HK-2 (cell line): ENCODE data around the gene FAM184B.

Experiments
- DNase-seq: peaks from one replicate; pipeline ENCODE4 v3.0.0-alpha.2; 2018; ENCODE audit not compliant: unreplicated experiment

Gene FAM184B

DNA sequence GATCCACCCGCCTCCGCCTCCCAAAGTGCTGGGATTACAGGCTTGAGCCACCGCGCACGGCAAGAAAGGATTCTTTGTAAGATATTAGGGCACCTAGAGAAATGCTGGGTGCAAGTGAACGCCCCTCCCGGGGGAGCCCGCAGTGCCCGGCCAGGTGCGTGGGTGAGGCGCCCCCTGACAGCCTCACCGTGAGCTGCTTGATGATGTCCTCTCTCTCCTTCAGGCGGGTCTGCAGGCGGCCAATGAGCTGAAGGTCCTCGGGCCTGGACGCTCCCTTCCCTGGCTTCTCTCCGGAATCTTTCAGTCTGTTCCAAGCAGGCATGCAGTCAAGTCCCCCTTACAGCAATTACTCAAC, 145.1 kb downstream of the FAM184B start:
- no peak for DNase-seq

DNA sequence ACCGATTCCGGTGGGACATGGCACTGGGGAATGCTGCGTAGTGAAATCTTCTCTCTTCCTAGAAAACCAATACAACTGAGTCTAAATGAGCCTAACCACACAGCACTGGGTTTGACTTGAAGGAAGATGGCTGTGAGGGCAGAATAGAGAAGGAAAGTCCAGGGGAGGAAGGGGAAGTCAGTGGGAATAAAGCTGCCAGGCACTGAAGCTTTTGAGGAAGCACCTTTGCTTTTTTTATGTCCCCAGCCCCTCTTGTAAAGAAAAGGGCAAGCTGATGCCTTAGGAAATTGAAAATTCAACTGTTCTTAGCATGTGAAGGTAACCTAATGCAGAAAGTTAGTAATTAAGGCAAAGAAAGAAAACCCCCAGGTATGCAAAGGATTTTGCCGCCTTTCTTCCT, 146.4 kb downstream of the FAM184B start:
- no peak for DNase-seq

DNA sequence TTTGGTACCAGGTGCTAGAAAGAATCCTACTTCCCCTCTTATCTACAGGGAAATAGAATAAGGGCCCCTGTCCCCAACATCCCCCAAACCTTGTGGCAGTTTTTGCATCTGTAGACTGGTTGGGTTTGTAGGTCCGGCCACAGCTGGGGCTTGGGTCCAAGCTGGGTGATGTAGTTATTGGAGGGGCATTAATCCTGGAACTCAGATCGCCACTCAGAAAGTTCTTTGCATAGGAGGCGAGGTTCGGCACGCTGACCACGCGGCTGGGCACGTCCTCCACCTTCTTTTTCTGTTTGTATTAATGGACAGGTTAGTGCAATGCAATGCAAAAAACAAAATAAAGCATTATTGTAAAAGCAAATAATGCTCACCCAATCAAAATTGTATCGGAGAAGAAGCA, 147.8 kb downstream of the FAM184B start:
- DNase-seq, result no peak

DNA sequence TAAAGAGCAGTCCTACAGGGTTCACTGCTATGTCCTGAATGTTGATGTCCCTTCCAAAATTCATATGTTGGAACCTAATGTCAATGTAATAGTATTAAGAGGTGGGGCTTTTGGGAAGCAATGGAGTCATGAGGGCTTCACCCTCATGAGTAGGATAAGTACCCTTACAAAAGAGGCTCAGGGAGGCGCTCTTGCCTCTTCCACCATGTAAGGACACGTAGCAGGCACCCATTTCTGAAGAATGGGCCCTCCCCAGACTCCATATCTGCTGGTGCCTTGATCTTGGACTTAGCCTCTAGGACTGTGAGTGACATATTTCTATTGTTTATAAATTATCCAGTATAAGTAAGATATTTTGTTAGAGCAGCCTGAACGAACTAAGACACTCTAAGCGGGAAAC, 151.2 kb downstream of the FAM184B start:
- no peak for DNase-seq

DNA sequence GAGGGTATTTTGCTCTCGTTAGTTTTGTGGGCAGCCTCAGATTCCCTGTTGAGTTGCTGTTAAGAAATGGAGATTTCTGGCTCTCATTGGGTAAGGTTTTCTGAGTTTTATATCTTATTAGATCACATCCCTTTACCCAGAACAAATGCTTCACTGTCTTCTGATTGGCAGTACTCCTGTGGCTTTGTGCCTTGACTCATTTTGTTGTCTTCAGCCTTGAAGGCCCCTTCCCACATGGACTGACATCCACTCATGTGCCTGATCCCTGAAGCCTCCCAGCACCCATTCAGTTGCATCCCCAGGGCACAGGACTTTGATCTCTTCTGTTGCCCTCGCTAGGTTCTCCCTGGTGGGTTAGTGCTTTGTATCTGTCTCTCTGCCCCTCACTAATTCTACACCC, 156.6 kb downstream of the FAM184B start:
- DNase-seq, result no peak

DNA sequence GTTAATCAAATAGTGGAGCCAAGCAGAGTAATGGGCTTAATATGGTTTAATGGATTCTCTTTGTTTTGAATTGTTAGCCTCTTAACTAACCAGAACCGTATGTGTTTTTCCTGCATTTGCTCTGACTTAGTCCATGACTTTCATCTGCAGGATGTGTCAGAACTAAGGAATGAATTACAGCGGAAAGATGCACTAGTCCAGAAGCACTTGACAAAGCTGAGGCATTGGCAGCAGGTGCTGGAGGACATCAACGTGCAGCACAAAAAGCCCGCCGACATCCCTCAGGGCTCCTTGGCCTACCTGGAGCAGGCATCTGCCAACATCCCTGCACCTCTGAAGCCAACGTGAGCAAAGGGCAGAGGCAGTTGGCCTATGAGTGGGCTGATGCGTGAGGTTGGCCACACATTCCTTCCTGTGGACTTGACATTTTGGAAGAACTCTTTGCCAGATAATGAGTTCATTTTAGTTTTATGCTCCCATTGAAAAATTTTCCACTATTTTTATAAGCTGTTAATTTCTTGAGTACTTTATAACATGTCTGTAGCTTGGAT, 157.9 kb downstream of the FAM184B start:
- no peak for DNase-seq

DNA sequence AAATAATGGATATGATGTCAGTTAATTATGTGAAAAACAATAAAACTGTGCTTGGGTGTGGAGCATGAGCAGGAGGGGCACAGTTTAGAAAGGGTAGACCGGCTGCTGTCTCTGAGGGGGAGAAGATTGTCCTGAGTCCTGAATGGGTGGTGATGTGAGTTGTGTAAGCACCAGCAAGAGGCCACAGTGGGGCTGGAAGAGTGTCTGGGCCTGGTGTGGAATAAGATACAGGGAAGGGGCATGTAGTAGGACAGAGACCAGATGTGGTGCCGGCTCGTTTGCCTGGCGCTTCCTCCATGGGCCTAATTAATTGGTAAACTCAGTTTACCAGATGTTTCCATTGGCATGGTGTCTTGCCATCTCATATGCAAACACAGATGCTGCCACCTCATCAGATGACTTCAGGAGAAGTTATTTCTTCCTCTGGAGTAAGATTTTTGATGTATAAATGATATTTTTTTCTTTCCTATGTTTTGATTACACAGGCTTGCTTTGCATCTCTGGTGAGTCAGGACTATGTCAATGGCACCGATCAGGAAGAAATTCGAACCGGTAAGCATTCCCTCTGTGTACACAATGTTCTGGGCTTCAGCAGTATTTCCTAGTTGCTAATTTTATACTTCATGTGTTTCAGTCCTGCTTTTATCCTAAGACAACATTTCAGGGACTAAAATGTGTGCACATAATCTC, 161.9 kb downstream of the FAM184B start:
- DNase-seq, result no peak

DNA sequence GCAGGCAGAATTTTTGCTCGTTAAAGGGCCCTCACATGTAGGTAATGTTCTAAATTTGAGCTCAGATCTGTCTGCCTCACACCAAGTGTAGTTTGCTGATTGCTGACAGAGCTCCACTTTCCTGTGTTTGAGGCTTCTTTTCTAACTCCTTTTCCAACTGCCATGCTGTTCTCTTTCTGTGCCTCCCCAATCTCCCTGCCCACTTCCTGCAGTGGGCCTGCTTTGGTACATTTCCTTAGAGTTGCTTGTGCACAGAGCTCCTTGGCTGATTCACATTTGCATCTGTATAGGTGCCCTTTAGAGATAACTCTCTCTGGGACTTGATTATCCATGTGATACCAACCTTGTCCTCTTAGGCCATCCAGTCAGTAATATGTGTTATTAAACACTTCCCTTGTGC, 162.5 kb downstream of the FAM184B start:
- DNase-seq, result no peak

DNA sequence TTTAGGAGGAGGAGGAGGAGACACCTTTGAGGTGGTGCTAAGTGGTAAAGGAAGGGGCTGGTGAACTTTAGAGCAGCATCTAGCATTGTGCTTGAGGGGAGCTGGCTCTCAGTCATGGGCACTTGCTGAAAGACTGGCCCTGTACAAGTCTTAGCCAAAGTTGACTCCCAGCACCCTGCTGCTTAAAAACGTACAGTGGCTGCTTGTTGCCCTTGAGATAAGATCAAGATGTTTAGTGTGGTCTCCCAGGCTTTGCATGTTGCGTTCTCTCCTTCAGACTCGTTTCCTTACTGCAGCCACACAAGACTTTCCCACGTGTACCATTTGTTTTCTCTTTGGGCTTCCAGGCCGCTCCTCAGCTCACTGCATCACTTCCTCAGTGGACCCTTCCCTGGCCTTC, 165.1 kb downstream of the FAM184B start:
- DNase-seq, result no peak

DNA sequence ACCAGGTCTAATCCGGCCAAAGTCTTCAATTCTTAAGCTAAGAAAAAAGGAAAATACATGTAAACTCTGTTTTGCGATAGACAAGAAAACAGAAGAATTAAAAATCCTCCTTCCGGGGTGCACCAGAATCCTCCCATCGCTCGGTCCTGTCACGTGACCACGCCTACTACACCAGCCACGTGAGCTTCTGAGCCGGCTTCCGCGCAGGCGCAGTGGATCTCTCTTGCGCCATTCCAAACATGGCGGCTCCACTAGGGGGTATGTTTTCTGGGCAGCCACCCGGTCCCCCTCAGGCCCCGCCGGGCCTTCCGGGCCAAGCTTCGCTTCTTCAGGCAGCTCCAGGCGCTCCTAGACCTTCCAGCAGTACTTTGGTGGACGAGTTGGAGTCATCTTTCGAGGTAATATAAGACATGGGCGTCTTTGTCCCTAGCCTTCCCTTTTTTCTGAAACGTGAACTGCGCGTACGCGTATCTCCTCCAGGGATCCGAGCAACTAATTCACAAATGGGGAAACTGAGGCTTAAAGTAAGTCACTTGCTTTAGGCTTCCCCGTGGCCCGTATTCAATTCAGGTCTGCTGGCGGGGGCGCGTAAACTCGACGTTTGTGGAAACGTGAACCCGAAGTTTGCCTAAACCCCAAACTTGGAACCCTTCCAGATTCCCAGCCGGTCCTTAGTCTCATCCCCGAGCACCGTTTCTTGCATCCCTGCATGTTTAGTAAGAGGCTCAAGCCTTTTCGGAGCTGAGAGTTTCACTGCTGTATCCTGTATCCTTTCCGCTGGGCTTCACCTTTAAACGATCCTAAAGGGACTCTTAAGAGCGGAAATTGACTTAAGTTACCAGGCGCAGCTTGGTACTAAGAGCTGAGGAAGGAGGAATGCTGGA, 166.8 kb downstream of the FAM184B start, which contains the start of gene MED28:
Gene MED28 (plus strand): TSS at position 226 of the 884 bp plus-strand sequence. CDS start 14 bp downstream, at position 240.
- DNase-seq, result peak; percentile 96

DNA sequence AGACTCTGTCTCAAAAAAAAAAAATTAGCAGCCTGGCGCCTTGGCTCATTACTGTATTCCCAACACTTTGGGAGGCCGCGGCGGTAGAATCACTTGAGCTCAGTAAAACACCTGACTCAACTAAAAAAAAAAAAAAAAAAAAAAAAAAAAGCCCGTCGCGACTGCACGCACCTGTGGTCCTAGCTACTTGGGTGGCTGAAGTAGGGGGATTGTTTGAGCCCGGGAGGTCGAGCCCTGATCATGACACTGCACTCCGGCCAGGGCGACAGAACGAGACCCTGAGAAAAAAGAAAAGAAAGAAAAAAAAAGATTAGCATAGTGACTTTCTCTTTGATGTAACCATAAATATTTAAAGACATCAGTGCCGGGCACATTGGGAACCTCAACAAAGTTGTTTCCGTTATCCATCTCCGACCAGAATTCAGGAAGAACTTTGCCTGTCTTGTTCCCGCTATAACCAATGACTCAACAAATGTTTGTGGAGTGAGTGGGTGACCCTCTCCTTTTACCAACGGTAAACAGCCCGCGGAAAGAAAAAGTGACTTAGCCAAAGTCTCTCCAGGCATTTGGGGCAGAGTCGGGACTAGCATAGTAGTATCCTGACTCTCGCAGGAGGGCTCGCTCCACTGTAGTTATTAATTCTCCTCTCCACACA, 167.5 kb downstream of the FAM184B start:
- DNase-seq, result no peak

DNA sequence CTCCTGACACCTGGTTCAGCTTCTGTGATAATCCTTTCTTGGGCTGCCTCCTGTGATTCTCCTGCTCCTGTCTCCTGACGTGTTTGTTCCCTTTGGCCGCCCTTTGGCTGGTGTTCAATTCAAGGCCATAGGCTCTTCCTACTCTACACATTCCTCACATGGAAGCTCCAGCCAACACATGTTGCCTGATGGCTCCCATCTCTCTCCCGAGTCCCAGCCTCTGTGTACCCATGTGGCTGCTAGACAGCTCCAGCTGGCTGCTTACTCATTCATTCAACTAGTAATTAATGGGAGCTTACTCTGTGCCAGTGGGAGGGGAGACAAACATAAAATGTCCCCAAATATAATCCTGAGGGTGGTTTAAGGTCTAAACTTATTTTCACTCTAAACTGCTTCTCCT, 176.2 kb downstream of the FAM184B start:
- no peak for DNase-seq

DNA sequence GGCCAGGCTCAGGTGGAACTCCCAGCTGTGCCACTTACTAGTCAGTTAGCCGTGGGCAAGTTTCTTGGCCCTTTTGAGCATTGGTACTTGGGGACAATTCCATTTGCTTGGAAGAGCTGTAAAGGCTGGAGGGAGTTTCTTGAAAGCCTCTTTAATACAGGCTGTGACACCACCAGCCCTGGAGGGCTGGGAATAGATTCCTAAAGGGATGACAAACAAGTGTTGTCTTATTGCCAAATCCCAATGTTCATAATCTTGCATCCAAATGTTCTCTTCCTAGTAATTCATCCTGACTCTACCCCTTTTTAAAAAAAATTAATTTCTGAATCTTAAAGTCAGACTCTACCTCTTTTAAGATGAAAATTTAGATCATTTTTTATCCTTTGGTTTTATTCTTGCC, 181.6 kb downstream of the FAM184B start:
- no peak for DNase-seq

DNA sequence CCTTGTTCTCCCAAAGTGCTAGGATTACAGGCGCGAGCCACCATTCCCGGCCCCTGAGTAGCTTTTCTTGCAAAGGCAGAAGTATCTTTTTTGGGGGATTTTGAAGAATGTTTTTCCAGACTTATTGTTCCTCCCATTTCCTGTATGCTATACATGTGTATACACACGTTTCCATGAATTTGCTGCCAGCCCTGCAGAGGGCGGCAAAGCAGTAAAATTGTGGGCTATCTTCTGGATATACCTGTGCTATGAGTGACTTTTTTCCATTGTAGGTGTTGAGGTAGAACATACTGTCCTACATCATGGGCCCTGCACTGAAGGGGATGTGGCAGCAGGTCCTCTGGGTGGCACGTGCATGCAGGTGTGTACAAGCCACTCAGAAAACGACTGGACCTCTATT, 183.9 kb downstream of the FAM184B start:
- DNase-seq, result peak; percentile 20

DNA sequence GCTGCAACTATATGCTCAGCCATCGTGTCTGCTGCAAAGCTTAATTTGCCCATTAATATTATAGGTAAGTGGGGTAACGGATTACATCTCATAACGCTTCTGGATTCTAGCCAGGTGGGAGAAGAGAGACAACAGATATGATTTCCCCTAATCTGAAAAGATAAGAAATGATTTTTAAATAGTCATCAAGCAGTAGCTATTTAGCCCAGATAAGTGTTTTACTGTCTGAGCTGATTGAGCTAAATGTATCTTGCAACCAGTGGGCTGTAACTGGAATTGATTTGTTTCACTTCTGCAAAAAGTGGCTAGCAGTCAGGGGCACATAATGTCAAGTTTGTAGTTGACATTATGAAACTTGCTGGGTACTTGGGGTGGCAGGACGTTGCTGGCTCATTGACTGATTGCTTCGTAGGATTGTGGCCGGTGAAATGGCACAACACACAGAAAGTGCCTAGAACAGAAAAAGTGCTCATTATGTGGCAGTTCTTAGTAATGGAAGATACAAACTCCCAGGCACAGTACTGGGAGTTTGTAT, 185.9 kb downstream of the FAM184B start:
- DNase-seq, result no peak

DNA sequence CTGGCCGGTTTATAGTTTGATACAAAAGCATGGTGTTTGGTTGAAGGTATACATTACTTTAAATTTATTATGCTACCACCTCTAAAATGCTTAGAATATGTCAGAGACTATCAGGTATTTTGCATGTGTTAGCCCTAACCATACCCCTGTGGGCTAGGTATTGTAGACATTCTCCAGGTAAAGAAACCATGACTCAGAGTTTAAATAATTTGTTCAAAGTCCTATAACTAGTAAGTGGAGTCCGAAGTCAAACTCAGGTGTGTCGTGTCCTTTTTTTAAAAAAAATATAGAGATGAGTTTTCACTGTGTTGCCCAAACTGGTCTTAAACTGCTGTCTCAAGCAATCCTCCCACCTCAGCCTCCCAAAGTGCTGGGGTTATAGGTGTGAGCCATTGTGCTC, 192.1 kb downstream of the FAM184B start:
- DNase-seq, result no peak

DNA sequence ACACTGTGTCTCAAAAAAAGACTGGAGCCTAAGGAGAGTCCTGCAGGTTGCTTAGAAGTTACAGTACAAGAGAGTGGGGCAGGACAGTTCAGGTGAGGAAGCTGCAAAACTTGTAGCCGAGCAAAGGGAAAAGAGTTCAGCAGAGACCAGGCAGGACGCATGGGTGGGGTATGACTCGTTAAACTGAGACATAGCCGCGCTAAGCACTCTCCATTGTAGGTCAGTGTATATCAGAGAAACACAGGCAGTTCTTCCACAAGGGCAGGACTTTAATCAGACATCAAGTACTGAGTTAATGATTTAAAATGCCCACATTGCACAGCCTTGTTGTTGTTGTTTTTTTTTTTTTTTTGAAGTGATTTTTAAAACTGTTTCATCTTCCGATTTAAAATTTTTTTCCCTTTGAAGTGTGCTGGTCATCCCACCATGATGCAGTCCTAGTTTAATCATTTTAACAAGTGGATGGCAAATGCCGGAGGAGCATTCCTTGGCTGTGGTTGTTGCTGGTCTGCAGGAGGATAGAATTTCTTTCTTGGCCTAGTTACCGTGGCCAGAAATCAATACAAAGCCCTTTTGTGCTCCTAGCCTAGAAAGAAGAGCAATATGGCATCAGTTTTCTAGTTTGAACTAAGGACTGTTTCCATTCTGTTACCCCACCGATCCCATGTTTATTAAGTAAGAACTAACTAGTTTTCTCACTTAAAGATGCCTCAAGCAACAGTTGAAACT, 194.2 kb downstream of the FAM184B start:
- DNase-seq, result no peak

DNA sequence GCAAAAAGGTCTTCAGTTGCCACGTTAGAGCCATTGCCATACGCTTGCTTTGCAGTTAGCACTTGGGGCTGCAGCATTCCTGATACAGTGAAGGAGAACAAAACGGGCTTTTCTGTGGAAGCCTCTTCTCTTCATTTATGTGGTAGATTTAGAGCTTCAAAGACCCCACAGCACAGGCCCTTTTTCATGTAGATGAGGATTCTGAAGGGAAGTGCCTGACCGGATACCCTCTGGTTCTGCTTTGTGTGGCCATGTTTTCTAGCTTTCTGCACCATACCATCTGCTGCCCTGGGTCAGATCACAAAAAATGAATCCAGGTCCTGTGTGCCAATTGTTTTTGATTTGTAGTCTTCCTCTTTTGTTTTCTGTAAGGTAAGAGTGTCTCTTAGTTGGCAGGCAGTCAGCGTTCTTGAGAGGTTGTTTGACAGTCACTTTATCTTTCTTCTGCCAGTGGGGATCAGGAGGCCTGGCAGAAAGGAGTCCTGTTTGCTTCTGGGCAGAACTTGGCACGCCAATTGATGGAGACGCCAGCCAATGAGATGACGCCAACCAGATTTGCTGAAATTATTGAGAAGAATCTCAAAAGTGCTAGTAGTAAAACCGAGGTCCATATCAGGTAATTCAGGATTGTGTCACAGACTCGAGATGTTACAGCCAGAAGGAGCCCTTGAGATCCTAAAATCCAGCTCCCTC, 196.8 kb downstream of the FAM184B start:
- DNase-seq, result no peak

DNA sequence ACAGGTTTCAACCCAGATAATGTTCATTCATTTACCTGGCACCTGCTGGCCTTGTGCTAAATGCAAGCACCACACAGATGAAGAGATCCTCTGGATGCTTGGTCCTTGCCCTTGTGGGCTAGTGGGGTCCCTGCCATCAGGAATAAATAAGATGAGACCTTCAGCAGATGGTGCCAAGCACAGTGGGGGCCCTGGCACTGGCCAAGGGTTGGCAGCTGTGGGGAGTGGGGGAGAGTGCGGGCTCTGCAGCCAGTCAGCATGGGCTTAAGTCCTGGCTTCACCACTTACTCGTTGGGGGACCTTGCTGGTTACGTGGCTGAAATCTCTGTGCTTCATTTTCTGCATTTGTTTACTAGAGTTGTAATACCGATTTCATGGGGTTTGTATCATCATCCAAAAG, 197.5 kb downstream of the FAM184B start:
- DNase-seq, result no peak

DNA sequence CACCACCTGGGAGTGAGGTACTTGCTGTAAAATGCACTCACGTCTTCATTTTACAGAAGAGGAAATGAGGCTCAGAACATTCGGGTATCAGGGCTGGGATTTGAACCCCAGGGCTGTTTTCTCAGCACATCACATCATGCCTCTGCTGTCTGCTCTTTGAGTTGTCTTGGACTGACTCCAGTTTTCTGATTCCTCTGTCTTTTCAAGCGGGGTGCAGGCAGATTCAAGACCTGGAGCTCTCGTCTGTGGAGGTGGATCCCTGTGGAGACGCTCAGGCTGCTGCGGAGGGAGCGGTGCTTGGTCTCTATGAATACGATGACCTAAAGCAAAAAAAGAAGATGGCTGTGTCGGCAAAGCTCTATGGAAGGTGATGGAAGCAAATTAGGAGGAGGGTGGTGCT, 198.1 kb downstream of the FAM184B start:
- no peak for DNase-seq

DNA sequence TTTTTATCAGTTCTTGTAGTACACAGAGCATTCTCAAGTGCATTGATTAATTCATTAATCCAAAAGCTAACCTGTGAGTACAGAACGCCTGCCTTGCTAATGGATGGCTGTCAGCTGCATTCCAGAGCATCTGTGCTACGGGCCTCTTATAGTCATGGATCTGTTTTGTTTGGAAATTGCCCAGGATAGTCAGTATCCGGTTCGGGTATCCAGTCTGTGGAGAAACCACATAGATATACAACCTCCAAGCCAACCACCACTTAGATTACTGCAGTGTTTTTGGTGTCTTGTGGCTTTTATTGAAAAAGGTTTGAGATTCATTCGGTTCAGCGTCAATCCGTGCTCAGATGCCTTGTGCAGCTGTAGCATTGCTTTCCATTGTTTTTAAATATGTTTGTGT, 200.5 kb downstream of the FAM184B start:
- DNase-seq, result no peak
